ENCODE results near the gene CANT1.
"Not testable (repeated sequence)": the region's sequence is repeated elsewhere in the genome, so short reads cannot be mapped to it uniquely, and the experiment has no call there.

Gene CANT1

DNA sequence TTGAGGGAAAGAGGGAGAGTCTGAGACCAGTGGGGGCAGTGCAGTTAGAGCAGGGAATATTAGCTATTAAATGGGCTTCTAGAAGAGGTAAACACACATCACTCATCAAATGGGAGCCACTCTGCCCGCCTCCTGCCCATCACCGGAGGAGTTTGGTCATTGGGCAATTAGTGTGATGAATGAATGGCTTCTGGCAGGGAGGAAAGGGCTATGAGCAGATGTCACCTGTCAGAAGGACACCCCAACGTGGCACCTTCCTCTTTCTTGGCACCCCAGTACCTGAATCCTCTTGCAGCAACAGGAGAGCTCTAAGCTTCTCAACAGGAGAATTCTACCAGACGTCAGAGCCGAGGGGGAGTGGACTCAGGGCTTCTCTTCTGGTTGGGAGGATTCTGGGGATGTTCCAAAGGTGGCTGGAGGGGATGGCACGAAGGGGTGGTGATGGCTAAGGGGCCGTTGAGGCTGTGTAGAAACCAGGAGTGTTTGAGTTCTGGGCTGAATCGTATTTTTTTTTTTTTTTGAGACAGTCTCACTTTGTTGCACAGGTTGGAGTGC is 25.4 kb upstream of the CANT1 start:
- Histone ChIP-seq H3K9ac (ENCODE audit: low read depth, low read length) (no peak overlapping the region), H3K27me3 (ENCODE audit: insufficient read depth, low read length) (peaks cover 6% of the 10 kb centered on the region; the same call in 1 of the 2 replicates), H3K4me1 (ENCODE audit: insufficient read depth, low read length) (no peaks in the 10 kb centered on the region), H3K9me3 (ENCODE audit: insufficient read depth, low read depth, low read length) (no peaks in the 10 kb centered on the region), H3K4me3 (ENCODE audit: low read length) (no peak overlapping the region), H3K27ac (ENCODE audit: low read depth, low read length) (no peak overlapping the region), H3K36me3 (ENCODE audit: insufficient read depth, low read length) (no peaks in the 10 kb centered on the region)
- WGBS, result 76% methylated on average over 8 of the region's 8 CpGs

DNA sequence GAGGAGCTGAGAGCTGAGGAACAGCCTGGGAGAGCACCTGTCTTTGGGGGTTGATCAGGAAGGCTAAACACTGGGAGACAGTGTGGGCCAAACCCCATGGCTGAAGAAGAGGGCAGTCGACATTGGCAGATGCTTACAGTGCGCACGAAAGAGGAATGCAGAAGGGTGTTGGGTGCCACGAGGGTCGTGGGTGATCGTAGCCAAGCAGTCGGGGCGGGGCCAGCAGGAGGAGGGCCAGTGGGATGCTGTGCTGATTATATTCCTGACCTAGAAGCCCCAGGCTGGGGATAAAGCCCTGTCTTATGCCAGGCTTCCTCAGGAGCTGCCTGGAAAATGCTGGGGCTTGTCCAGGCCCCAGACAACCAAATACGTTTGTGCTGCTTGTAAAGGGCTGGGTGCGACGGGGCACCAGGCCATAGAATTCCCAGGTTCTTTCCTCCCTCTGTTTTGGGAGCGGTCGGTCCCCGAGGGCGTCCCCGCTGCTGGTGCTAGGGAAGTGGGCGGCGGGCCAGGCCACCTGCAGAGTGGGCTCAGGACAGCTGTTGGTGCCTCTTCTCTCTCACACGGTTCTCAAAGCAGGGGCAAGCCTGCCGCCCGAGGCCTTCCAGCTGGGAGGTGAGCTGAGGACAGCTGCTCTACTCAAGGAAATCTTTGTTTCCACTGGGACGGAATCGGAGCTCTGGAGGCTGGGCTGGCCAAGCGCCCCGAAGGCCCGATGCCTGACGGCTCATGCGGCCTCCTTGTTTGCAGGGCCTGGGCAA is 24.4 kb upstream of the CANT1 start:
- Histone ChIP-seq H3K27ac (ENCODE audit: low read depth, low read length) (no peak overlapping the region), H3K9me3 (ENCODE audit: insufficient read depth, low read depth, low read length) (no peaks in the 10 kb centered on the region), H3K4me1 (ENCODE audit: insufficient read depth, low read length) (no peaks in the 10 kb centered on the region), H3K9ac (ENCODE audit: low read depth, low read length) (no peak overlapping the region), H3K27me3 (ENCODE audit: insufficient read depth, low read length) (peaks cover 10% of the 10 kb centered on the region), H3K36me3 (ENCODE audit: insufficient read depth, low read length) (no peaks in the 10 kb centered on the region), H3K4me3 (ENCODE audit: low read length) (no peak overlapping the region)
- WGBS, result 83% methylated on average over 28 of the region's 28 CpGs

DNA sequence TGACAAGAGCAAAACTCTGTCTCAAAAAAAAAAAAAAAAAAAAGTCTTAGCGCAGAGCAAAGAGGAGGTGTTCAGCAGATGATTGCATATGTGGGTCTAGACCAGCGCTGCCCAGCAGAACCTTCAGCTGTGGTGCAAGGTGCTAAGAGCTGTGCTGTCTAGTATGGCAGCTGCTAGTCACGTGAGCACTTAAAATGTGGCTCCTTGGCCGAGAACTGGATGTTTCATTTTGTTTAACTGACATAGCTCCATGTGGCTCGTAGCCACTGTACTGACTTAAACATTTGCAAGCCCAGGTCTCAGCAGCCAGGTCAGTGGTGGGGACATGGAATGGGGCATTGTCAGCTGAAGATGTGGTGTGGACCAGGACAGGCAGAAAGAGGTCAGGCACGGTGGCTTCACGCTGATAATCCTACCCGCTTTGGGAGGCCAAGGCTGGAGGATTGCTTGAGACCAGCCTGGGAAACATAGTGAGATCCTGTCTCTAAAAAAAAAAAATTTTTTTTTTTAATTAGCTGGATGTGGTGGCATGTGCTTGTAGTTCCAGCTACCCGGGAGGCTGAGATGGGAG is 23.6 kb upstream of the CANT1 start:
- 92% methylated on average over 9 of the region's 9 CpGs for WGBS
- Histone ChIP-seq H3K4me3 (ENCODE audit: low read length) (no peak overlapping the region), H3K4me1 (ENCODE audit: insufficient read depth, low read length) (no peaks in the 10 kb centered on the region), H3K9me3 (ENCODE audit: insufficient read depth, low read depth, low read length) (no peaks in the 10 kb centered on the region), H3K36me3 (ENCODE audit: insufficient read depth, low read length) (no peaks in the 10 kb centered on the region), H3K27ac (ENCODE audit: low read depth, low read length) (no peak overlapping the region), H3K27me3 (ENCODE audit: insufficient read depth, low read length) (peaks cover 10% of the 10 kb centered on the region), H3K9ac (ENCODE audit: low read depth, low read length) (no peak overlapping the region)

DNA sequence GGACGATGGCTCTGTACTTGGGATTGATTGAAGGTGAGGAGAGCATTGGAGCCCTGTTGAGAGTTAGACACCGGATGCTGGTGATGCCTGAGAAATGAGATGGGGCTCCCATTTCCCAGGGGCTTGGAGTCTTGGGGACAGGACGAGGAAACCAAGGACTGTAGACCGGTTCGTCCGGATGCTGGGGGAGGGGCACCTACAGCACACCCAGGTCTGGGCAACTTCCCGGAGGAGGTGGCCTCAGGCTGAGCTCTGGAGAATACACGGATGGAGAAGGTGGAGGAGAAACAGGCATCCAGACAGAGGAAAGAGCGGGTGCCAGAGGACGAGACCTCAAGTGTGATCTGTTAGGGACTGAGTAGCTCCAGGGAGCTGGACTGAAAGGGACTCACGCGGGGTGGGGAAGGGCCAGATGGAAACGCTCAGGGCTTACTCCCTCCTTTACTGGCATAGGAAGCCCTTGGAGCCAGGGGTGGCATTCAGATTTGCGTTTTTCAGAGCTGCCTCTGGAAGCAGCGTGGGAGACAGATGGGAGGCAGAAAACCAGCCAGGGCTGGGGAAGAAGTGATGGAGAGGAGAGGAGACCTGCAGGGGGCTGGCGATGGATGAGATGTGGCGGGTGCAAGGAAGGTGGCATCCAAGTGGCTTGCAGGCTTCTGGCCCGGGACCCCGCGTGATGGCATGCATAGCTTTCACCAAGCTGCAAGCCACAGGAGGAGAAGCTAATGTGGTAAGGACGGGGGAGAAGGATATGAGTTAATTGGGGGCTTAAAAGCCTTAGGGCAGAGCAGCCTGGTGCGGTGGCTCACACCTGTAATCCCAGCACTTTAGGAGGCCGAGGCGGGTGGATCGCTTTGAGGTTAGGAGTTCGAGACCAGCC is 22.7 kb upstream of the CANT1 start:
- Histone ChIP-seq H3K4me3 (ENCODE audit: low read length) (no peak overlapping the region), H3K36me3 (ENCODE audit: insufficient read depth, low read length) (no peaks in the 10 kb centered on the region), H3K4me1 (ENCODE audit: insufficient read depth, low read length) (no peaks in the 10 kb centered on the region), H3K9ac (ENCODE audit: low read depth, low read length) (no peak overlapping the region), H3K9me3 (ENCODE audit: insufficient read depth, low read depth, low read length) (no peaks in the 10 kb centered on the region), H3K27ac (ENCODE audit: low read depth, low read length) (no peak overlapping the region), H3K27me3 (ENCODE audit: insufficient read depth, low read length) (peaks cover 17% of the 10 kb centered on the region)
- WGBS, result 89% methylated on average over 26 of the region's 26 CpGs

DNA sequence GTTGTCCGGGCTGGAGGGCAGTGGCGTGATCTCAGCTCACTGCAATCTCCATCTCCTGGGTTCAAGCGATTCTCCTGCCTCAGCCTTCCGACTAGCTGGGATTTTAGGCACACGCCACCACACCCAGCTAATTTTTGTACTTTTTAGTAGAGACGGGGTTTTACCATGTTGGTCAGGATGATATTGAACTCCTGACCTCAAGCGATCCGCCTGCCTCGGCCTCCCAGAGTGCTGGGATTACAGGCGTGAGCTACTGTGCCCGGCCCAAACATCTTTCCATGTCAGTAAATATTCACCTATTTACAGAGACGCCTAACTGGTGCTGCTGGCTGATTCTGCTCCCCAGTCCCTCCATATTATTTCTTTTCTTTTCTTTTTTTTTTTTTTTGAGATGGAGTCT is 21.1 kb upstream of the CANT1 start:
- 88% methylated on average over 12 of the region's 12 CpGs for WGBS
- H3K27me3 ChIP-seq (ENCODE audit: insufficient read depth, low read length), result peaks cover 33% of the 10 kb centered on the region
- H3K4me1 ChIP-seq (ENCODE audit: insufficient read depth, low read length), result not testable (repeated sequence)

DNA sequence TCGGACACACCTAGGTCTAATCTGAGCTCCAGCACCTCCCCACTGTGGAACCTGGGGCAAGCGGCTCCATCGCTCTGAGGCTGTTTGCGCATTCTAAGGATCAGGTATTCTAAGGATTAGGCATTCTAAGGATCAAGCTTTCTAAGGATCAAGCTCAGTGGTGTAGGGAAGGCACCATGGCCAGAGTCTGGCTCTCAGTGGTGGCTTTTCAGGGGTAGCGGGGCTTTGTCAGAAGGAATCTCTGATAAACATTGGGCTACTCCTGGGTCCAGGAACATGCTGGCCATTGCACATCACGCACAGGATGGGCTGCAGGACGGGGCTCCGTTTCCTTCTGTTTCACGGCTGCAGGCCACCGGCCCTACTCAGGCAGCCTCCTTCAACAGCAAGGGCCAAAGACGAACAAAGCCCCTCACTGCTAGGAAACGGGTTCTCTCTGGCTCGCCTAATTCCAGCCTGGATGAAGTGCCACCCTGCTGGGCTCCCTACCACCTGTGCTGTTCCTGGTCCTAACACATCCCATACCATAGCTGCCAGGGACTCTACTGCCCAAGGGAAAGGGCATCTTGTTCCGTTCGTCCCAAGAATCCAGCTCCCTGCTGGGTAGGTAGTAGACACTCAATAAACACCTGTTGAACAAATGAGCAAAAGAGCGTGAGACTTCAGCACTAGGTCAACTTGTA is 19.9 kb upstream of the CANT1 start:
- no peaks in the 10 kb centered on the region for H3K9me3 ChIP-seq (ENCODE audit: insufficient read depth, low read depth, low read length)
- H3K4me3 ChIP-seq (ENCODE audit: low read length), result no peak overlapping the region
- 89% methylated on average over 16 of the region's 16 CpGs for WGBS
- peaks cover 44% of the 10 kb centered on the region for H3K27me3 ChIP-seq (ENCODE audit: insufficient read depth, low read length)
- H3K27ac ChIP-seq (ENCODE audit: low read depth, low read length), result no peak overlapping the region
- H3K4me1 ChIP-seq (ENCODE audit: insufficient read depth, low read length), result no peaks in the 10 kb centered on the region
- no peaks in the 10 kb centered on the region for H3K36me3 ChIP-seq (ENCODE audit: insufficient read depth, low read length)
- no peak overlapping the region for H3K9ac ChIP-seq (ENCODE audit: low read depth, low read length)

More for the DNA sequence above, 21.1 kb upstream of the CANT1 start:
- H3K4me3 ChIP-seq (ENCODE audit: low read length); H3K27ac ChIP-seq (ENCODE audit: low read depth, low read length); H3K9me3 ChIP-seq (ENCODE audit: insufficient read depth, low read depth, low read length); H3K36me3 ChIP-seq (ENCODE audit: insufficient read depth, low read length); H3K9ac ChIP-seq (ENCODE audit: low read depth, low read length): not testable (repeated sequence)

DNA sequence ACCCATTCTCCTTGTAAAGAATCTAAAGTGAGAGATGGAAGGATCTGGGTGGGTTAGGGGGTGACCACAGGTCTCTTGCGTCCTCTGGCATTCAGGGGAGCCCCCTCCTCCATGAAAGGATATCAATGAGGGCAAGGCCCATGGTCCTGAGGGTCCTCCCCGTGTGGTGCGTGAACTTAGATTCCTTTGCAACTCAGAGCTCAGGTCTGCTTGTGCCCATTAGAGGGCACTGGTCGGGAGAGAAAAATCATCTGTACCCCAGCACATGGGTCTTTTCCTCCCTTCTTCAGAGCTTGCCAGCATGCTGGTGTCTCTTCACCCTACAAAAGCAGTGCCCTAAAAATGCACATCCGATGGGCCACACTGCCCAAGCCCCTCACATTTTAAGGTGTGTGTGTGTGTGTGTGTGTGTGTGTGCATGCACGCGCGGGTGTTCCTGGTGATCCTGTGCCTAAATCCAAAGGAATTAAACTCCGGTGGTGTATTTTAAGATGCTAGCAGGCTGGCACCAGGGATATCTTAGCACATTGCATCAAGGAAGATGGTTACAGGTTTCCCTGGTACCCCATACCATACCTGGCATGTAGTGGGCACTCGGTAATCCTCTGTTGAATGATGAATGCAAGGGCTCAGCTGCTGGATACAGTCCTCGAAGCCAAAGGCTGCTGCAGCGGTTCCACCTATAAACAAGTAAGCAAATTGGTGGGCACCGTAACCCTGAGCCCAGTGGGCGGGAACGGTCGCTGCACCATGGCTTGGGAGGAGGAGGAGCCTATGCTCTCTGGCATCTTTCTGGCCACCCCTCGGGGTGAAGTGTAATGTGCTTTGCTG is 19.1 kb upstream of the CANT1 start:
- 0 out of 2 replicates have a peak, but pooled peaks cover 2% of the 10 kb centered on the region for H3K4me1 ChIP-seq (ENCODE audit: insufficient read depth, low read length)

DNA sequence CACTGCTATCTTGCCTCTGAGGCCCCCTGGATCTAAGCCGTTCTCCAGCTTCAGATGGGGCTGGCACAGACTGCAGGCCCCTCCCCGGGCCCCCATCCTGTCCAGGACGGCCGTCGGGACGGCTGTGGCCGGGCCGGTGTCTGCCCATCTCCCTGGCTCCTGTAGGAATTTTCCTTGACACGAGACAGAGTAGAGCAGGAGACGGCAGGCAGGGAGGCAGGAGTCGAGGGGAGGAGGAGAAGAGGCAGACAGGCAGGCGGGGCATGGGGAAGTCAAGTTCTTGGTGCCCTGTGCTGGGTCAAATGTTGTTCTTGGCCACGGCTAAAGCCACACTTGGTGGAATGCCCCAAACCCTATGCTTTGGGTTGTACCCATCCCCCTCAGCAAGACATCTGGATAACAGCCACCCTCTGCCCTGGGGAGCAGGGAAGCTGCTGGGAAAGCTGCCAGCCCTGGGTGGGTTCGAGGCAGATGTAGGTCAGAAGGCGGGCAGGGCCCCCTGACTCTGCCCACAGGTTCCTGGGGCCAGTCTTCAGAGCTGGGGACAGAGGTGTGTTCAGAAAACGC is 18.4 kb upstream of the CANT1 start:
- Histone ChIP-seq H3K4me3 (ENCODE audit: low read length) (no peak overlapping the region), H3K27ac (ENCODE audit: low read depth, low read length) (no peak overlapping the region), H3K9ac (ENCODE audit: low read depth, low read length) (no peak overlapping the region), H3K27me3 (ENCODE audit: insufficient read depth, low read length) (peaks cover 59% of the 10 kb centered on the region), H3K36me3 (ENCODE audit: insufficient read depth, low read length) (no peaks in the 10 kb centered on the region), H3K4me1 (ENCODE audit: insufficient read depth, low read length) (peaks cover 8% of the 10 kb centered on the region; the same call in 1 of the 2 replicates), H3K9me3 (ENCODE audit: insufficient read depth, low read depth, low read length) (no peaks in the 10 kb centered on the region)
- 89% methylated on average over 16 of the region's 16 CpGs for WGBS

More for the DNA sequence above, 19.1 kb upstream of the CANT1 start:
- Histone ChIP-seq H3K27me3 (ENCODE audit: insufficient read depth, low read length) (peaks cover 52% of the 10 kb centered on the region), H3K9me3 (ENCODE audit: insufficient read depth, low read depth, low read length) (no peaks in the 10 kb centered on the region), H3K27ac (ENCODE audit: low read depth, low read length) (no peak overlapping the region), H3K36me3 (ENCODE audit: insufficient read depth, low read length) (no peaks in the 10 kb centered on the region), H3K9ac (ENCODE audit: low read depth, low read length) (no peak overlapping the region), H3K4me3 (ENCODE audit: low read length) (no peak overlapping the region)
- 88% methylated on average over 17 of the region's 17 CpGs for WGBS

DNA sequence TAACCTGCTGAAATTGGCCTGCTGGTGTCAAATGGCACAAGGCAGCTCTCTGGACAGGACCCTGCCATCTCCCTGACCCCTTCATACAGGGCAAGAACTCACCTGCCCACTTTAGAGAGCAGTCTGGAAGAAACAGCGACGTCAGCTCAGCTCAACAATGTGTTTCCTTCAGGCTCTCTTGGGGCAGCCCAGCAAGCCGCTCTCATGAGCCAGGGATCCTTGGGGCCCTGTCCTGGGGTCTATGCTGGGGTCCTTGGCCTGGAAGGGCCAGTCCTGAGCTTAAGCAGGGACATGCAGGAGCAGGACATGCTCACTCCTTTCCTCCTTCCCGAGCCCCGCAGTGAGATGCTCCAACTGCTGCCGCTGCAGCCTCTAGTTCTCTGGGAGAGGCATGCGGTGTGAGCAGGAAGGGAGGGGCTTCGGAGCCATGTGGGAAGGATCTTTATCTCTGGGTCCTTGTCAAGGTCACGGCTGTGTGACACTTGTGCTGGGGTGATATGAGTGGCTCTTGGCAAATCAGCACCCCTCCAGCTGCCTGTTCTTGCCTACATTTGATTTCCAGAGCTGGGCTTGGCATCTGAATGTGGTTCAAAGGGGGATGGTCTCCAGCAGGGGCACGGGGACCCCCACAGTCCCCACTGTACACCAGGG is 17.8 kb upstream of the CANT1 start:
- Histone ChIP-seq H3K27ac (ENCODE audit: low read depth, low read length) (no peak overlapping the region), H3K36me3 (ENCODE audit: insufficient read depth, low read length) (no peaks in the 10 kb centered on the region), H3K4me3 (ENCODE audit: low read length) (no peak overlapping the region), H3K4me1 (ENCODE audit: insufficient read depth, low read length) (peaks cover 8% of the 10 kb centered on the region; the same call in 1 of the 2 replicates), H3K9ac (ENCODE audit: low read depth, low read length) (no peak overlapping the region), H3K27me3 (ENCODE audit: insufficient read depth, low read length) (peaks cover 64% of the 10 kb centered on the region), H3K9me3 (ENCODE audit: insufficient read depth, low read depth, low read length) (no peaks in the 10 kb centered on the region)
- WGBS, result 62% methylated on average over 10 of the region's 10 CpGs
